Neural cell (in vitro differentiated cells): ENCODE data around the gene PLBD1. TPM values are rescaled to one million over a fixed set of nuclear protein-coding genes. Genes with fewer than 3 reads are reported as not detected.

ENCODE experiments used
- H2AFZ ChIP-seq: fragments of 200-600, 300-800 bp; sonication (generic), shearing (Covaris generic); 2 replicates; pipeline ENCODE4 v1.6.0; 2014; ENCODE audit warnings: low read depth, mild to moderate bottlenecking, antibody characterized with exemption, low read length, moderate library complexity
- H3F3A ChIP-seq: fragments of 200-600 bp; shearing (Covaris generic); 2 replicates; pipeline ENCODE4 v1.6.1; 2016; ENCODE audit warnings: mild to moderate bottlenecking, moderate library complexity, mixed read lengths, antibody characterized with exemption, low read length; ENCODE audit not compliant: insufficient read depth, poor library complexity, severe bottlenecking
- H3K27ac ChIP-seq: fragments of 200-600, 300-800 bp; sonication (generic), shearing (Covaris generic); 2 replicates; pipeline ENCODE4 v1.5.1; 2014; ENCODE audit warnings: mild to moderate bottlenecking, low read length, moderate library complexity
- H3K27me3 ChIP-seq: fragments of 300-800, 200-600 bp; sonication (generic), shearing (Covaris generic); 2 replicates; pipeline ENCODE4 v1.6.0; 2014; ENCODE audit warnings: mild to moderate bottlenecking, low read depth, low read length, moderate library complexity; ENCODE audit not compliant: insufficient read depth
- H3K36me3 ChIP-seq: fragments of 300-800, 200-600 bp; sonication (generic), shearing (Covaris generic); 2 replicates; pipeline ENCODE4 v1.5.1; 2014; ENCODE audit warnings: mild to moderate bottlenecking, antibody characterized with exemption, low read length, moderate library complexity; ENCODE audit not compliant: insufficient read depth
- H3K4me2 ChIP-seq: fragments of 300-800, 200-600 bp; sonication (generic), shearing (Covaris generic); 2 replicates; pipeline ENCODE4 v1.6.0; 2014; ENCODE audit warnings: mild to moderate bottlenecking, low read length
- H3K4me3 ChIP-seq: fragments of 300-800, 200-600 bp; sonication (generic), shearing (Covaris generic); 2 replicates; pipeline ENCODE4 v1.5.1; 2014; ENCODE audit warnings: mild to moderate bottlenecking, low read length, moderate library complexity
- H3K79me2 ChIP-seq: fragments of 200-600 bp; shearing (Covaris generic); replicated peaks from 2 replicates; pipeline ENCODE4 v1.6.0; 2014; ENCODE audit warnings: mild to moderate bottlenecking, low read length, moderate library complexity; ENCODE audit not compliant: insufficient read depth
- H3K9ac ChIP-seq: fragments of 300-800, 200-600 bp; sonication (generic), shearing (Covaris generic); 2 replicates; pipeline ENCODE4 v1.6.1; 2016; ENCODE audit warnings: mild to moderate bottlenecking, low read length, mixed read lengths
- H3K9me2 ChIP-seq: fragments of 200-600 bp; shearing (Covaris generic); 2 replicates; pipeline ENCODE4 v1.6.1; 2016; ENCODE audit warnings: mild to moderate bottlenecking, low read length, mixed read lengths; ENCODE audit not compliant: insufficient read depth
- H3K9me3 ChIP-seq: fragments of 200-600, 300-800 bp; sonication (generic), shearing (Covaris generic); 2 replicates; pipeline ENCODE4 v1.6.1; 2016; ENCODE audit warnings: mild to moderate bottlenecking, mixed run types, low read length, moderate library complexity, mixed read lengths
- H4K20me1 ChIP-seq: fragments of 200-600 bp; shearing (Covaris generic); 2 replicates; pipeline ENCODE4 v1.6.1; 2016; ENCODE audit warnings: mild to moderate bottlenecking, mixed run types; ENCODE audit not compliant: insufficient read depth
- EP300 ChIP-seq: fragments of 450-650 bp; conservative IDR thresholded peaks from 2 replicates; pipeline ENCODE4 v1.6.1; 2014; ENCODE audit warnings: antibody characterized with exemption, mild to moderate bottlenecking, moderate library complexity; ENCODE audit not compliant: poor library complexity, severe bottlenecking
- EZH2 ChIP-seq: fragments of 200-600, 300-800 bp; shearing (Covaris generic), sonication (generic); IDR thresholded peaks from 2 replicates; pipeline ENCODE4 v1.6.1; 2014; ENCODE audit warnings: antibody characterized with exemption, low read length, borderline replicate concordance, mild to moderate bottlenecking; ENCODE audit not compliant: insufficient read depth, poor library complexity, severe bottlenecking
- MXI1 ChIP-seq: fragments of 450-650 bp; conservative IDR thresholded peaks from 2 replicates; pipeline ENCODE4 v1.6.1; 2014; ENCODE audit warnings: antibody characterized with exemption, mild to moderate bottlenecking; ENCODE audit not compliant: poor library complexity, severe bottlenecking
- POLR2AphosphoS5 ChIP-seq: IDR thresholded peaks from 2 replicates; pipeline ENCODE4 v1.6.1; 2012
- RAD21 ChIP-seq: fragments of 450-650 bp; conservative IDR thresholded peaks from 2 replicates; pipeline ENCODE4 v1.6.1; 2014; ENCODE audit warnings: antibody characterized with exemption, mild to moderate bottlenecking, moderate library complexity
- SMC3 ChIP-seq: fragments of 450-650 bp; conservative IDR thresholded peaks from 2 replicates; pipeline ENCODE4 v1.6.1; 2014; ENCODE audit warnings: antibody characterized with exemption, mild to moderate bottlenecking, moderate library complexity; ENCODE audit not compliant: poor library complexity
- TAF1 ChIP-seq: IDR thresholded peaks from 2 replicates; pipeline ENCODE4 v1.6.1; 2012; ENCODE audit warnings: low read depth
- polyA plus RNA-seq: library from polyadenylated mRNA; depleted of rRNA; stranded (reverse); fragments of >200 nt; gene quantifications from 2 replicates; pipeline ENCODE4 v1.2.3, GENCODE V29; 2014
- TF ChIP-seq, protein P1 (sequence below): IDR thresholded peaks from 2 replicates; pipeline ENCODE4 v1.6.1; 2012; ENCODE audit warnings: borderline replicate concordance
- TF ChIP-seq, protein P2 (sequence below): fragments of 450-650 bp; IDR thresholded peaks from 2 replicates; pipeline ENCODE4 v1.5.1; 2014; ENCODE audit warnings: antibody characterized with exemption, mild to moderate bottlenecking, moderate library complexity; ENCODE audit not compliant: poor library complexity, severe bottlenecking

PLBD1 gene
- polyA plus RNA-seq, 1 donor from 2014 or later: not detected

DNA sequence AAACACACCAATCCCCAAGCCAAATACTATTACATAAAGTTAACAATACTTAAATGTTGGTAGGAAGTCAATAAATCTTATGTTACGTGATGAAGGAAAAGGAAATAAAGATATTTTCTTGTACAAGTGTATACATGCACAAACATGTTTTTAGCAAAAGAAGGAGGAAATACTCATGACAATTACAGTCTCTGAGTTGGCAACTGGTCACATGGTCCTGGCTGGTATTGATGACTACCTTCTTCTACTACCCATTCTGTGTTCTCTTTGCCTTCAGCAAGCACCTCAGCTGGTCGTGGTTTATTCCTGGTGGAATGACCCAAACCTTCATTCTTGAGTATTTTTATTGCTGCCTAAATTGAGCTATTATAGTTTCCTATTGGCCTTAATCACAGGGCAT is 84.8 kb downstream of the PLBD1 start:
- TF ChIP-seq, protein P1, sequence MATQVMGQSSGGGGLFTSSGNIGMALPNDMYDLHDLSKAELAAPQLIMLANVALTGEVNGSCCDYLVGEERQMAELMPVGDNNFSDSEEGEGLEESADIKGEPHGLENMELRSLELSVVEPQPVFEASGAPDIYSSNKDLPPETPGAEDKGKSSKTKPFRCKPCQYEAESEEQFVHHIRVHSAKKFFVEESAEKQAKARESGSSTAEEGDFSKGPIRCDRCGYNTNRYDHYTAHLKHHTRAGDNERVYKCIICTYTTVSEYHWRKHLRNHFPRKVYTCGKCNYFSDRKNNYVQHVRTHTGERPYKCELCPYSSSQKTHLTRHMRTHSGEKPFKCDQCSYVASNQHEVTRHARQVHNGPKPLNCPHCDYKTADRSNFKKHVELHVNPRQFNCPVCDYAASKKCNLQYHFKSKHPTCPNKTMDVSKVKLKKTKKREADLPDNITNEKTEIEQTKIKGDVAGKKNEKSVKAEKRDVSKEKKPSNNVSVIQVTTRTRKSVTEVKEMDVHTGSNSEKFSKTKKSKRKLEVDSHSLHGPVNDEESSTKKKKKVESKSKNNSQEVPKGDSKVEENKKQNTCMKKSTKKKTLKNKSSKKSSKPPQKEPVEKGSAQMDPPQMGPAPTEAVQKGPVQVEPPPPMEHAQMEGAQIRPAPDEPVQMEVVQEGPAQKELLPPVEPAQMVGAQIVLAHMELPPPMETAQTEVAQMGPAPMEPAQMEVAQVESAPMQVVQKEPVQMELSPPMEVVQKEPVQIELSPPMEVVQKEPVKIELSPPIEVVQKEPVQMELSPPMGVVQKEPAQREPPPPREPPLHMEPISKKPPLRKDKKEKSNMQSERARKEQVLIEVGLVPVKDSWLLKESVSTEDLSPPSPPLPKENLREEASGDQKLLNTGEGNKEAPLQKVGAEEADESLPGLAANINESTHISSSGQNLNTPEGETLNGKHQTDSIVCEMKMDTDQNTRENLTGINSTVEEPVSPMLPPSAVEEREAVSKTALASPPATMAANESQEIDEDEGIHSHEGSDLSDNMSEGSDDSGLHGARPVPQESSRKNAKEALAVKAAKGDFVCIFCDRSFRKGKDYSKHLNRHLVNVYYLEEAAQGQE: no peak
- TF ChIP-seq EP300 (no peak), POLR2AphosphoS5 (no peak), EZH2 (no peak), TAF1 (no peak), SMC3 (no peak)
- TF ChIP-seq, protein P2, sequence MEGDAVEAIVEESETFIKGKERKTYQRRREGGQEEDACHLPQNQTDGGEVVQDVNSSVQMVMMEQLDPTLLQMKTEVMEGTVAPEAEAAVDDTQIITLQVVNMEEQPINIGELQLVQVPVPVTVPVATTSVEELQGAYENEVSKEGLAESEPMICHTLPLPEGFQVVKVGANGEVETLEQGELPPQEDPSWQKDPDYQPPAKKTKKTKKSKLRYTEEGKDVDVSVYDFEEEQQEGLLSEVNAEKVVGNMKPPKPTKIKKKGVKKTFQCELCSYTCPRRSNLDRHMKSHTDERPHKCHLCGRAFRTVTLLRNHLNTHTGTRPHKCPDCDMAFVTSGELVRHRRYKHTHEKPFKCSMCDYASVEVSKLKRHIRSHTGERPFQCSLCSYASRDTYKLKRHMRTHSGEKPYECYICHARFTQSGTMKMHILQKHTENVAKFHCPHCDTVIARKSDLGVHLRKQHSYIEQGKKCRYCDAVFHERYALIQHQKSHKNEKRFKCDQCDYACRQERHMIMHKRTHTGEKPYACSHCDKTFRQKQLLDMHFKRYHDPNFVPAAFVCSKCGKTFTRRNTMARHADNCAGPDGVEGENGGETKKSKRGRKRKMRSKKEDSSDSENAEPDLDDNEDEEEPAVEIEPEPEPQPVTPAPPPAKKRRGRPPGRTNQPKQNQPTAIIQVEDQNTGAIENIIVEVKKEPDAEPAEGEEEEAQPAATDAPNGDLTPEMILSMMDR: no peak
- H2AFZ ChIP-seq: no peak overlapping the region
- H3K9ac ChIP-seq: no peak overlapping the region
- no peaks in the 10 kb centered on the region for H3K9me2 ChIP-seq
- no peaks in the 10 kb centered on the region for H3F3A ChIP-seq
- no peak overlapping the region for H3K27ac ChIP-seq
- peaks cover 17% of the 10 kb centered on the region for H3K36me3 ChIP-seq
- no peaks in the 10 kb centered on the region for H4K20me1 ChIP-seq
- H3K9me3 ChIP-seq: no peaks in the 10 kb centered on the region
- no peak overlapping the region for H3K4me3 ChIP-seq
- no peaks in the 10 kb centered on the region for H3K27me3 ChIP-seq
- no peaks in the 10 kb centered on the region for H3K79me2 ChIP-seq
- H3K4me2 ChIP-seq: no peak overlapping the region

DNA sequence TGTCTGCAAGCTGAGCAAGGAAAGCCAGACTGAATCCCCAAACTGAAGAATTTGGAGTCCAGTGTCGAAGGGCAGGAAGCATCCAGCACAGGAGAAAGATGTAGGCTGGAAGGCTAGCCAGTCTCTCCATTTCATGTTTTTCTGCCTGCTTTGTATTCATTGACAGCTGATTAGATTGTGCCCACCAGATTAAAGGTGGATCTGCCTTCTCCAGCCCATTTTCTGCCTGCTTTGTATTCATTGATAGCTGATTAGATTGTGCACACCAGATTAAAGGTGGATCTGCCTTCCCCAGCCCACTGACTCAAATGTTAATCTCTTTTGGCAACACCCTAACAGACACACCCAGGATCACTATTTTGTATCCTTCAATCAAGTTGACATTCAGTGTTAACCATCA is 85.3 kb downstream of the PLBD1 start:
- Histone ChIP-seq H3K4me3 (no peak overlapping the region), H3K27ac (no peak overlapping the region), H3K9me2 (no peaks in the 10 kb centered on the region), H2AFZ (no peak overlapping the region), H3K9ac (no peak overlapping the region), H3K4me2 (no peak overlapping the region), H3F3A (no peaks in the 10 kb centered on the region), H3K36me3 (peaks cover 20% of the 10 kb centered on the region), H3K9me3 (no peaks in the 10 kb centered on the region), H3K79me2 (no peaks in the 10 kb centered on the region), H4K20me1 (no peaks in the 10 kb centered on the region), H3K27me3 (no peaks in the 10 kb centered on the region)
- no peak for TF ChIP-seq EZH2
- TF ChIP-seq POLR2AphosphoS5: no peak
- TF ChIP-seq EP300: no peak
- TF ChIP-seq RAD21: no peak
- TF ChIP-seq MXI1: no peak

DNA sequence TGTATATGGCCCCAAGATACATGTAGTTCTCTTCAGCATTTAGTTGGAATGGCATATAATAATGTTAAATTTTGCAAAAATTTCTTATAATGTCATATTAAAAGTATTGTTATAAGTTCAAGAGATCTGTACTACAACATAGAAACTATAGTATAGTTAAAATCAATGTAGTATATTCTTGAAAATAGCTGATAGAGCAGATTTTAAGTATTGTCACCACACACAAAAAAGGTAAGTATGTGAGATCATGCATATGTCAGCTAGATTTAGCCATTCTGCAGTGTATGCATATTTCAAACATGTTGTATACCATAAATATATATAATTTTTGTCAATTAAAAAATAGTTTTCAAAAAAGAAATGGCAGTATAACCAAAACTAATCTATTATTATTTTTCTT is 86.5 kb downstream of the PLBD1 start:
- H3K27ac ChIP-seq: no peak overlapping the region
- no peak overlapping the region for H2AFZ ChIP-seq
- no peaks in the 10 kb centered on the region for H3F3A ChIP-seq
- H3K9ac ChIP-seq: no peak overlapping the region
- H4K20me1 ChIP-seq: no peaks in the 10 kb centered on the region
- H3K27me3 ChIP-seq: no peaks in the 10 kb centered on the region
- H3K9me2 ChIP-seq: no peaks in the 10 kb centered on the region
- TF ChIP-seq MXI1: no peak
- TF ChIP-seq, protein P1: no peak
- TF ChIP-seq EP300: no peak
- no peak for TF ChIP-seq EZH2
- TF ChIP-seq TAF1: no peak
- TF ChIP-seq, protein P2: no peak
- TF ChIP-seq SMC3: no peak
- TF ChIP-seq RAD21: no peak
- no peak for TF ChIP-seq POLR2AphosphoS5
- H3K4me2 ChIP-seq: no peak overlapping the region
- peaks cover 23% of the 10 kb centered on the region for H3K36me3 ChIP-seq
- H3K79me2 ChIP-seq: peaks cover 8% of the 10 kb centered on the region
- H3K9me3 ChIP-seq: no peaks in the 10 kb centered on the region
- H3K4me3 ChIP-seq: no peak overlapping the region
